Measurements from ENCODE around the gene ABCD1. TPM values are rescaled to one million over a fixed set of nuclear protein-coding genes. Genes with fewer than 3 reads are reported as not detected.

The ABCD1 gene
- total RNA-seq, 2 donors from 2014 or later: 15.2 to 18.0 TPM

DNA sequence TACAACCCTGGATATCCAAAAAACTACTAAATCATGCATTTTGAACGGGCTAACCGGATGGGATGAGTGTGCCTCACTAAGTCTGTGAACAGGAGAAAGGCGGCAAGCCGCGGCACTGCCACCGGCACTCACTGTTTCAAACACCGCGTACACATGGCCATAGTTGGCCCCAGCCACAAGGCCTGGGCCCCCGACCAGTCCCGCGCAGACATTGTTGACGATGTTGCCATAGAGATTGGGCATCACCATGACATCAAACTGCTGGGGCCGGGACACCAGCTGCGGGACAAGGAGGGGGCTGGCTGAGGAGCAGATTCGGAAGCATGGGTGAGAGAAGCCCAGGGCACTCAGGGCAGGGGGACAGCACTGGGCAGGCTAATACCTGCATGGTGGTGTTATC is 62.0 kb downstream of the ABCD1 start:
- Histone ChIP-seq H3K36me3 (peaks cover 29% of the 10 kb centered on the region), H3K9me3 (no peaks in the 10 kb centered on the region), H3K27ac (no peak overlapping the region), H3K27me3 (no peaks in the 10 kb centered on the region), H3K4me1 (peaks cover 0 to 9% of the 10 kb centered on the region in 2 donors), H3K4me3 (no peak overlapping the region)
- DNase-seq (ENCODE audit: low spot score): no peak
- TF ChIP-seq CTCF (IDR thresholded peaks at IDR 0.05): no peak

- Histone ChIP-seq H3K27me3 (no peaks in the 10 kb centered on the region), H3K4me3 (no peak overlapping the region), H3K27ac (no peak overlapping the region), H3K9me3 (no peaks in the 10 kb centered on the region), H3K36me3 (peaks cover 29% of the 10 kb centered on the region), H3K4me1 (peaks cover 0 to 11% of the 10 kb centered on the region in 2 donors)
- no peak for TF ChIP-seq CTCF (IDR thresholded peaks at IDR 0.05)
- no peak for DNase-seq (ENCODE audit: low spot score)
These were observed 65.0 kb downstream of the ABCD1 start for GRCh38 chrX:153789654-153790053.

- peaks cover 0 to 3% of the 10 kb centered on the region in 2 donors for H3K9me3 ChIP-seq
- H3K4me1 ChIP-seq: peaks cover 0 to 22% of the 10 kb centered on the region in 2 donors
- H3K4me3 ChIP-seq: no peak overlapping the region
- peaks cover 14% of the 10 kb centered on the region for H3K36me3 ChIP-seq
- DNase-seq (ENCODE audit: low spot score): no peak
- no peaks in the 10 kb centered on the region for H3K27me3 ChIP-seq
- H3K27ac ChIP-seq: peak overlapping the region in 1 of 2 donors; percentile 13
- TF ChIP-seq CTCF (IDR thresholded peaks at IDR 0.05): no peak
These were observed 66.6 kb downstream of the ABCD1 start for GRCh38 chrX:153791104-153791852.

GRCh38 chrX:153792368-153792767 is 67.7 kb downstream of the ABCD1 start:
- no peak for TF ChIP-seq CTCF (IDR thresholded peaks at IDR 0.05)
- peaks cover 0 to 22% of the 10 kb centered on the region in 2 donors for H3K4me1 ChIP-seq
- H3K27me3 ChIP-seq: no peaks in the 10 kb centered on the region
- no peak overlapping the region for H3K4me3 ChIP-seq
- peaks cover 0 to 3% of the 10 kb centered on the region in 2 donors for H3K9me3 ChIP-seq
- DNase-seq (ENCODE audit: low spot score): no peak
- H3K36me3 ChIP-seq: peaks cover 8% of the 10 kb centered on the region
- no peak overlapping the region for H3K27ac ChIP-seq

GRCh38 chrX:153793291-153793690 is 68.6 kb downstream of the ABCD1 start:
- Histone ChIP-seq H3K9me3 (peaks cover 3 to 4% of the 10 kb centered on the region in 2 donors), H3K27ac (peak overlapping the region; percentile 91 to 92), H3K4me1 (peaks cover 0 to 22% of the 10 kb centered on the region in 2 donors), H3K4me3 (peak overlapping the region; percentile 61 to 63), H3K27me3 (no peaks in the 10 kb centered on the region), H3K36me3 (peaks cover 12% of the 10 kb centered on the region)
- DNase-seq (ENCODE audit: low spot score): no peak
- TF ChIP-seq CTCF (IDR thresholded peaks at IDR 0.05): no peak

Other genes with a start within 250 kb of the ABCD1 start
- gene BGN, start 229.9 kb upstream of the ABCD1 start, total RNA-seq: 100 to 1,000 TPM; 141 to 206 TPM
- gene ATP2B3, start 207.2 kb upstream of the ABCD1 start, total RNA-seq: not detected
- gene CCNQ, start 125.7 kb upstream of the ABCD1 start, total RNA-seq: 10 to 100 TPM; 48.0 to 65.0 TPM
- gene DUSP9, start 77.7 kb upstream of the ABCD1 start, total RNA-seq: not detected
- 10 to 100 TPM in 1 of 2 donors, 1 to 10 TPM in 1; 4.0 to 42.4 TPM for gene PNCK, start 51.0 kb upstream of the ABCD1 start, total RNA-seq
- gene SLC6A8, start 36.9 kb upstream of the ABCD1 start, total RNA-seq: 10 to 100 TPM; 71.3 to 76.6 TPM
- gene BCAP31, start 469 bp upstream of the ABCD1 start, total RNA-seq: 100 to 1,000 TPM in 1 of 2 donors, 10 to 100 TPM in 1; 86.3 to 109 TPM
- gene PLXNB3, start 39.4 kb downstream of the ABCD1 start, total RNA-seq: 1 to 10 TPM; 5.6 to 8.2 TPM
- 10 to 100 TPM; 19.4 to 24.6 TPM for gene SRPK3, start 56.2 kb downstream of the ABCD1 start, total RNA-seq
- gene IDH3G, start 69.5 kb downstream of the ABCD1 start, total RNA-seq: 100 to 1,000 TPM; 116 to 135 TPM
- gene SSR4, start 69.8 kb downstream of the ABCD1 start, total RNA-seq: 100 to 1,000 TPM; 219 to 238 TPM
- 1 to 10 TPM; 2.1 to 7.1 TPM for gene PDZD4, start 105.7 kb downstream of the ABCD1 start, total RNA-seq
- gene L1CAM, start 161.3 kb downstream of the ABCD1 start, total RNA-seq: 1 to 10 TPM; 6.3 to 7.0 TPM
- 1 to 10 TPM; 2.3 to 4.7 TPM for gene AVPR2, start 179.8 kb downstream of the ABCD1 start, total RNA-seq
- gene ARHGAP4, start 201.4 kb downstream of the ABCD1 start, total RNA-seq: 1 to 10 TPM; 7.6 to 8.9 TPM
- gene NAA10, start 210.2 kb downstream of the ABCD1 start, total RNA-seq: 10 to 100 TPM; 66.5 to 70.2 TPM
- gene RENBP, start 219.8 kb downstream of the ABCD1 start, total RNA-seq: 10 to 100 TPM in 1 of 2 donors, 1 to 10 TPM in 1; 6.2 to 10.6 TPM
- 10 to 100 TPM; 40.8 to 54.7 TPM for gene HCFC1, start 247.0 kb downstream of the ABCD1 start, total RNA-seq
- 1 to 10 TPM; 4.7 to 6.4 TPM for gene TMEM187, start 247.9 kb downstream of the ABCD1 start, total RNA-seq

All from right atrium auricular region (tissue), 2 donors.